HG03060 (cell line): ENCODE data around the gene GGA1.
A peak's percentile ranks its signal among the peaks of the same experiment; 100 is the strongest.
"Not testable (repeated sequence)": the region's sequence is repeated elsewhere in the genome, so short reads cannot be mapped to it uniquely, and the experiment has no call there.

Source experiments
- ATAC-seq: cut with Tn5 transposase; IDR thresholded peaks from one replicate; pipeline ENCODE4 v1.9.1; 2021; ENCODE audit warnings: low read depth, moderate number of reproducible peaks; ENCODE audit not compliant: unreplicated experiment

The GGA1 gene

GRCh38 chr22:37607935-37608476, 628 bp upstream of the GGA1 start:
- ATAC-seq: peak; percentile 3

- no peak for ATAC-seq
These were observed 862 bp downstream of the GGA1 start for GRCh38 chr22:37609240-37610152.

GRCh38 chr22:37610153-37610475, 1.5 kb downstream of the GGA1 start:
- not testable (repeated sequence) for ATAC-seq

GRCh38 chr22:37610480-37611129, 2.0 kb downstream of the GGA1 start:
- ATAC-seq: no peak

- no peak for ATAC-seq
These were observed 2.6 kb downstream of the GGA1 start for GRCh38 chr22:37611207-37611606.

- ATAC-seq: no peak
These were observed 7.8 kb downstream of the GGA1 start for GRCh38 chr22:37616201-37617083.

- ATAC-seq: no peak
These were observed 8.8 kb downstream of the GGA1 start for GRCh38 chr22:37617431-37617830.

GRCh38 chr22:37618072-37618656, 9.5 kb downstream of the GGA1 start:
- ATAC-seq: no peak

- ATAC-seq: no peak
These were observed 10.0 kb downstream of the GGA1 start for GRCh38 chr22:37618674-37619073.

- no peak for ATAC-seq
These were observed 11.4 kb downstream of the GGA1 start for GRCh38 chr22:37619991-37620390.

GRCh38 chr22:37621352-37621860, 12.8 kb downstream of the GGA1 start:
- no peak for ATAC-seq

GRCh38 chr22:37623075-37624016, 14.7 kb downstream of the GGA1 start:
- no peak for ATAC-seq

- ATAC-seq: no peak
These were observed 15.4 kb downstream of the GGA1 start for GRCh38 chr22:37624017-37624365.

- no peak for ATAC-seq
These were observed 16.2 kb downstream of the GGA1 start for GRCh38 chr22:37624876-37625275.

- no peak for ATAC-seq
These were observed 17.1 kb downstream of the GGA1 start for GRCh38 chr22:37625737-37626136.

- ATAC-seq: no peak
These were observed 17.5 kb downstream of the GGA1 start for GRCh38 chr22:37626144-37626543.

- no peak for ATAC-seq
These were observed 18.0 kb downstream of the GGA1 start for GRCh38 chr22:37626556-37627075.

- ATAC-seq: no peak
These were observed 18.5 kb downstream of the GGA1 start for GRCh38 chr22:37627121-37627520.

- no peak for ATAC-seq
These were observed 18.9 kb downstream of the GGA1 start for GRCh38 chr22:37627545-37627944.
